ENCODE results near the gene TNRC6C. TPM values are rescaled to one million over a fixed set of nuclear protein-coding genes. Genes with fewer than 3 reads are reported as not detected.

TNRC6C gene
- total RNA-seq, 6 experiments from 2014 or later: 6.3 to 9.0 (median 7.5) TPM

GRCh38 chr17:77923776-77924513 lies 34.6 kb upstream of the TNRC6C start:
- no peak overlapping the region for H3K27ac Mint-ChIP-seq
- H3K36me3 Mint-ChIP-seq (ENCODE audit: low read depth): no peaks in the 10 kb centered on the region
- no peak overlapping the region for H3K4me3 Mint-ChIP-seq
- no peak for TF ChIP-seq CTCF (IDR thresholded peaks at IDR 0.05)
- no peak for DNase-seq
- H3K9me3 Mint-ChIP-seq: no peaks in the 10 kb centered on the region
- no peaks in the 10 kb centered on the region for H3K4me1 Mint-ChIP-seq (ENCODE audit: low read depth)
- peaks cover 11% of the 10 kb centered on the region for H3K27me3 Mint-ChIP-seq (ENCODE audit: insufficient read depth)

GRCh38 chr17:77924757-77925336 lies 33.7 kb upstream of the TNRC6C start:
- no peak for TF ChIP-seq CTCF (IDR thresholded peaks at IDR 0.05)
- Mint-ChIP-seq H3K9me3 (no peaks in the 10 kb centered on the region), H3K4me1 (ENCODE audit: low read depth) (no peaks in the 10 kb centered on the region), H3K4me3 (no peak overlapping the region), H3K27ac (no peak overlapping the region), H3K27me3 (ENCODE audit: insufficient read depth) (peaks cover 16% of the 10 kb centered on the region), H3K36me3 (ENCODE audit: low read depth) (no peaks in the 10 kb centered on the region)
- DNase-seq: no peak

- Mint-ChIP-seq H3K4me3 (no peak overlapping the region), H3K36me3 (ENCODE audit: low read depth) (no peaks in the 10 kb centered on the region), H3K4me1 (ENCODE audit: low read depth) (no peaks in the 10 kb centered on the region), H3K27me3 (ENCODE audit: insufficient read depth) (peaks cover 16% of the 10 kb centered on the region), H3K27ac (no peak overlapping the region), H3K9me3 (no peaks in the 10 kb centered on the region)
- no peak for DNase-seq
- TF ChIP-seq CTCF (IDR thresholded peaks at IDR 0.05): no peak
These were observed 32.5 kb upstream of the TNRC6C start for GRCh38 chr17:77925831-77926543.

- H3K36me3 Mint-ChIP-seq (ENCODE audit: low read depth): no peaks in the 10 kb centered on the region
- H3K27ac Mint-ChIP-seq: no peak overlapping the region
- no peaks in the 10 kb centered on the region for H3K4me1 Mint-ChIP-seq (ENCODE audit: low read depth)
- TF ChIP-seq CTCF (IDR thresholded peaks at IDR 0.05): no peak
- H3K4me3 Mint-ChIP-seq: no peak overlapping the region
- H3K9me3 Mint-ChIP-seq: no peaks in the 10 kb centered on the region
- peaks cover 22% of the 10 kb centered on the region for H3K27me3 Mint-ChIP-seq (ENCODE audit: insufficient read depth)
- no peak for DNase-seq
These were observed 31.5 kb upstream of the TNRC6C start for GRCh38 chr17:77926981-77927380.

- Mint-ChIP-seq H3K4me3 (no peak overlapping the region), H3K4me1 (ENCODE audit: low read depth) (no peaks in the 10 kb centered on the region), H3K36me3 (ENCODE audit: low read depth) (no peaks in the 10 kb centered on the region), H3K27ac (no peak overlapping the region), H3K9me3 (no peaks in the 10 kb centered on the region), H3K27me3 (ENCODE audit: insufficient read depth) (peaks cover 22% of the 10 kb centered on the region)
- no peak for DNase-seq
- TF ChIP-seq CTCF (IDR thresholded peaks at IDR 0.05): no peak
These were observed 30.6 kb upstream of the TNRC6C start for GRCh38 chr17:77927777-77928518.
